ENCODE measurements around the gene COL19A1.
"Not testable (repeated sequence)": the region's sequence is repeated elsewhere in the genome, so short reads cannot be mapped to it uniquely, and the experiment has no call there.

Gene COL19A1

DNA sequence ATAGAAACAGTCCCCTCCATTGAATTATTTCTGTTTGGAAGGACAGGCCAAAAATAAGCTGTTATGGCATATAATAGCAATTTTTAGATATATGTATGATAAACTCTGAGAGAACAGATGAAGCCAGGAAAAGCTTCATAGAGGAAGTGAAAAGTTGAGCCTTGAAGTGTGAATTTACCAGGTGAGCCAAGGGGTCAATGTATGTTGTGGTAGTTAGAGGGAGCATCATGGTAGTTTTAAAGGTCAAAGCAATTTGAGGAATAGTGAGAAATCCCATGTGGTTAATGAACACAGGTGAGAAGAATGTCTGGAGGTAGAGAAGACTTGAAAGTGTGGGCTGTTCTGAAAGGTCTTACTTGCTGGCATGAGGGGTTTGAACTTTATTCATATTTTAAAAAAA is 47.0 kb downstream of the COL19A1 start:
- no peak for DNase-seq

DNA sequence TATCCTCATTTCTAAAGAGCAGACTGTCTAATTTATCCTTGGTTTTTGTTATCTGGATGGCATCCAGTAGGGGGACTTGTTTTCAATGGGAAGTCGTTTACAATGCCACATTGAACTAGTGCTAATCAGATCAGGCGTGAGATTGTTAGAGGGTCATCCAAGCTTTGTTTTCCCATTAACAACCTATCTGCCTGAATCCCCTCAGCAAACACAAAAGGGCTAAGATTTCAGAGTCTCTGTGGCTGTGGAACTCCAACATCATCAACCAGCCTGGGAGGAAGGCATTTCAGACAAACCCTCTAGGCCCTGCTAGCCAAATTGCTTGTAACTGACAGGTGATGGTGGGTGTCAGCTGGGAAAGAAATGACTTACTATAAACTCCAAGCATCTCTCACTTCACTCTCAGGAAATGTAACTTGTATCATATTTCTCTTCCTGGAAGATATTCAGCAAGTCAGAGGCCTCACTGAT is 47.7 kb downstream of the COL19A1 start:
- no peak for DNase-seq

DNA sequence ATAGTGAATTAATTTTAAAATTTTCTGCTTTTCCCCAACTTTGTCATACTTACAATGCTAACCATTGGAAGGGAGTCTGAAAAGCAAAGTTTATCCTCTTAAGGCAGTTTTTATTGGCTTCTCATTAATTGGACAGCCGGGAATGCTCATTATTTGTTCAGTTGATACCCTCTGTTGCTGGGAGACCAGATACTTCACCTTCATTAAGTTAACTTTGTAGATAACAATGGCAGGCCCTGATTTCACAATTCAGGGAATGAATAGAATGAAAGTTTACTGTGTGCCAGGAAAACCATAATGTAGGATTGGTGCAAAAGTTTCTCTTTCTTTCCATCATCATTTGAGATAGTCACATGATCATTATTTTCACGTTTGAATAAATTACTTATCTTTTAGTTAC is 49.0 kb downstream of the COL19A1 start:
- DNase-seq = no peak

DNA sequence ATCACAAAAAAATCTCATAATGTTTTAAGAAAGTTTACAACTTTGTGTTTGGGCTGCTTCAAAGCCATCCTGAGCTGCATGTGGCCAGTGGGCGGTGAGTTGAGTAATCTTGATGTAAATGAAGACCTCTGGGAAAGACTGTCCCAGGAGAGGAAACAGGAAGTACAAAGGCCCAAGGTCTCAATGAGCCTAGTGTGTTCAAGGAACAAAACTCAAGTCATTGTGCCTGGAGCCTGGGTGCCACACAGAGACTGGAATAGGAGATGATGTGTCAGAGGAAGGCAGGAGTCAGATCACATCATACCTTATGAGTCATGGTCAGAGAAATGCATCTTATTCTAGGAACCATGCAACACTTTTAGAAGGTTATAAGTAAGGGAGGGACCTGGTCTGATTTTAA is 51.5 kb downstream of the COL19A1 start:
- DNase-seq = no peak

DNA sequence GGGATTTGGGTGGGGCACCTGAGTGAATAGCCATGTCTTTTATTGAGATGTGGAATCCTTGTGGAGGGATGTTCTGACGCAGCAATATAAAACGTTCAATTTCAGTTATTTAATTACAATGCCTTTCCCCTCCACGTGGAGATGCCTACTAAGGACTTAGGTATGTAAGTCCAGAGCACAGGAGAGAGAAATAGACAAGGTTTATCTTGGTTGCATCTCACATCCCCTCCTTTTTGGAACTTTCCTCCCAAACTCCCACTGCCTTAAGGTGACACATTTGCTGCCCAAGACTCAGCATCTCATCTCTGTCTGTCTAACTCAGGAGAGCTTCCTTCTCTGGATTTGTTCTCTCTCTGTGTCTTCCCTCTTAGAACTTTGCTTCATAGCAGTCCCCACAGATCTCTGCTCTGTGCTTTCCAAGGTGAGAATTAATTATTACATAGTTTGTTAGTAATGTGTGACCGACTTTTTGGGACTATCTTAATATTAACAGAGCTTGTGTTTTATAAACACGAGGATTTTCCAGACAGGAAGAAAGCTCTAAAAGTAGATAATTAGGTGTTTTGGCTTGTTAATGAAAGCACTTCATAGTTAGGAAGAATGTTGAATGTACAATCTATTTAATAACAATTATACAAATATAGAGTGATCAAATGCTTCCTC is 52.6 kb downstream of the COL19A1 start:
- no peak for DNase-seq

DNA sequence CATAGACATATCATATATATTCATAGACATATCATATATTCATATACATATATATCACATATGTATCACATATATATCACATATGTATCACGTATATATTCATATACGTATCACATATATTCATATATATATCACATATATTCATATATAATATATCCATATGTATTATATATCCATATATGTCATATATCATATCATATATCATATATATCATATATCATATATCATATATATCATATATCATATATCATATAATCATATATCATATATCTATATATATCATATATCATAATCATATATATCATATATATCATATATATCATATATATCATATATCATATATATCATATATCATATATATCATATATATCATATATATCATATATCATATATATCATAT is 54.7 kb downstream of the COL19A1 start:
- DNase-seq = not testable (repeated sequence)

DNA sequence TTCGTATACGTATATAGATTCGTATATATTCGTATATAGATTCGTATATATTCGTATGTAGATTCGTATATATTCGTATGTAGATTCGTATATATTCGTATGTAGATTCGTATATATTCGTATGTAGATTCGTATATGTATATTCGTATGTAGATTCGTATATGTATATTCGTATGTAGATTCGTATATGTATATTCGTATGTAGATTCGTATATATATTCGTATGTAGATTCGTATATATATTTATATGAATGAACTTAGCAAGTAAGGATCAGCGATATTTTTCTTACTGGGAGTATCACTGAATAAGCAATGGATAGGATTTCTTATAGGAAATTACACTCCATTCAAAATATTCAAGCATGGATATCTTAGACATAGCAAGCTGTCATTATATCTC is 55.3 kb downstream of the COL19A1 start:
- DNase-seq = not testable (repeated sequence)

DNA sequence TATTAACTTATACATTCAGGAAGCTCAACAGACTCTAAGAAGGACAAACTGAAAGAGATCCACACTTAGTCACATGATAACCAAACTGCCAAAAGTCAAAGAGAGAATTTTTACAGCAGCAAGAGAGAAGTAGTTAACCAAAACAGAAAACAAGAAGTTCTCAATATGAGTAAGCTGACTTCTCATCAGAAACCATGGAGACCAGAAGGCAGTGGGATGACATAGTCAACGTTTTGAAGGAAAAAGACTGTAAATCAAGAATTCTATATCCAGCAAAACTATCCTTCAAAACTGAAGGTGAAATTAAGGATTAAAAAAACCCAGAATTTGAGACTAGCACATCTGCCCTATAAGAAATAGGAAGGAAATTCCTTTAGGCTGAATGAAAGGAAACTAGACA is 60.4 kb downstream of the COL19A1 start:
- no peak for DNase-seq

DNA sequence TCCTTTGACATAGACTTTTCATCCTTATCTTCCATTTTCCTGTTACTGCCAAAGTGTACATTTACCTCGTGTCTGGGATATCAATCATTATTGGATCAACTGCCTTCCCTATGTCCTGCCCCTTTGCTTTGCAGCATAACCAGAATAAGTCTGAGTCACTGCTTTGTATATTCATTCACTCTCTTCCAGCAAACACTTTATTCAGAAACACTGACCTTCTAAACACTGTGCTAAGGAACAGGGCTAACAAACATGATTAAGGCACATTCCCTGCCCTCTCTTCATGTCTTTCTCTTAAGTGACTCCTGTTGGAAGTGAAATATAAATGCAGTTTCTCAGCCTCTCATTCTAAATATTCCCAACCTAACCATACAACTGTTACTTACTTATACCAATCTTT is 66.9 kb downstream of the COL19A1 start:
- no peak for DNase-seq

DNA sequence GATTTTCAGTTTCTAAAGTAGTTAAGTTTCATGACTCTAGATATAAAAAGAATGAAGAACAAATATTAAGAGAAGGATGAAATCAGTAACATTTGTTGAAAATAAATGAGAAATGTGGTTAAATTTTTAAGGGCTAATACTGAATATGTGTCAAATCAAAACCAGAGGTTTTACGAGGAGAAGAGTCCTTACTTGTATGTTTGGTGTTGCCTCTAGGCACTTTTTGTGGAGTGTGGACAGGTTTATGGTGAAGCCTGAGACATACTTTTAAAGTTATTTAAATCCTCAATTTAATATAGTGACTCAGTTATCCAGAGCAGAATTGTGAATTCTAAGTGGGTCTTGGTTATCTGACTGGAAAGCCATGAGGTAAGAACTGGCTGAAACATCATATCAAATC is 68.7 kb downstream of the COL19A1 start:
- DNase-seq = no peak

DNA sequence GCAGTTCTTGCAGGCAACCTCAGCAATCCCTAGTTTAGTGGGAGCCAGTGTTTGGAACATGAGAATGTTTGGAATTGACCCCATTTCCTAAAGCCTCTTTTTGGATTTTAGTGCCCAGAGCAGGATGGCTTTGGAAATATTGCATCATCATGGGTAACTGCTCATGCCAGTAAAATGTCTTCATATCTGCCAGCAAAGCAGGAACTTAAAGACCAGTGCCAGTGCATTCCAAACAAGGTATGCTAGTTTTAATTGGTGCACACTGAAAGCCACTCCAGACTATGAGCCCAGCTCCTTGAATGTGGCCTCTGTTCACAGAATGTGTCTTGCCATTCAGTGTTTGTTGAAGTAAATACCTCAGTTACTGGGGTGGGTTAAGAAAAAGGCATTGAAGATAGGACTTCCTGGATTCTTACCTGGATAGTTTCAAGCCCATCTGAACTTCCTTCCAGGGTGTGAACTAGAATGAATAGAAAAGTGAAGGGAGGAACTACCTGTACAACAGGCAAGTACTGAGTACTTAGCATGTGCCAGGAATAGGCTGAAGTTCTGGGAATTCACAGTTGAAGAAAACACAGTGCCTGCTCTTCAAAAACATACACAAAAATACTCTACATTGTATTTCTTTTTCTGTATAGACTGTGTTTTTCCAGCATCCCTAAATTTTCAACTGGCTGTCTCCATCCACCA is 70.5 kb downstream of the COL19A1 start:
- no peak for DNase-seq

DNA sequence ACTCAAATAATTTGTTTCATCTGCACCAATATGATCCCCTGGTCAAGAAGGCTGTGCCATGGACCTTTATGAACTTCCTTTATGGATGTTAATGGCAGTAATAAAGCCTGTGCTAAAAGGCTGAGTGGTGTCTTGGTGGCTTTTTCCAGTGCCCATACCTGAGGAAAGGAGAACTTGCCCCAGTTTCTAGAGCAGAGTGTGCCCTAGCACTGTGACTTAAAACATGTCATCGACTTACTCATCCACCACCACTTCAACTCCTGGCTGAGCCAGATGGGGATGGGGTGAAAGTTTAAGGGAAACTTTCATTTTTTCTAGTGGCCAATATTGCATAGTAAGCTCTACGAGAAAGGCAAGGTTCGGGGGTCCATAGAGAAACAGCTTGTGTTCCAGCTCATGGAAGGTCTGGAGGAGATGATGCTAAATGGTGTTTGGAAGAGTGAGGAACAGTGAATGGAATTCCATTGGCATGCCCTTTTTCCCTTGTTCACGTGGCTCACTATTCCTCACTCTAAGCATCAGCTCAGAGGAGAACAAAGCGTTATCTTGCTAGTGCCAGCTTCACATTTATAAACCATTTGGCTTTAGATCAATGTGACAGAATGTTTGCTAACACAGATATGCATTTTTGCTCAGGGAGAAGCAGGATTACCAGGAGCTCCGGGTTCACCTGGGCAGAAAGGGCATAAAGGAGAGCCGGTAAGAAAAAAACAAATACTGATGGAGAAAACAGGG is 71.2 kb downstream of the COL19A1 start:
- no peak for DNase-seq

DNA sequence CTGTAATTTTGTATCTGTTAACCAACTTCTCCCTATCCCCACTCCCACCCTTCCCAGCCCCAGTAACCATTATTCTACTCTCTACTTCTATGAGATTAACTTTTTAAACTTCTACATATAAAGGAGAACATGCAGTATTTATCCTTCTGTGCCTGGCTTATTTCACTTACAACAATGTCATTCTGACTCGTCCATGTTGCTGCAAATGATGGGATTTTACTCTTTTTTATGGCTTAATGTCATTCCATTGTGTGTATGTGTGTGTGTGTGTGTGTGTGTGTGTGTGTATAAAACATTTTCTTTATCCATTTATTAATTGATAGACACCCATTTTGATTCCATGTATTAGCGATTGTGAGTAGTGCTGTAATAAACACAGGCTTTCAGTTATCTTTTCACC is 76.1 kb downstream of the COL19A1 start:
- DNase-seq = no peak

DNA sequence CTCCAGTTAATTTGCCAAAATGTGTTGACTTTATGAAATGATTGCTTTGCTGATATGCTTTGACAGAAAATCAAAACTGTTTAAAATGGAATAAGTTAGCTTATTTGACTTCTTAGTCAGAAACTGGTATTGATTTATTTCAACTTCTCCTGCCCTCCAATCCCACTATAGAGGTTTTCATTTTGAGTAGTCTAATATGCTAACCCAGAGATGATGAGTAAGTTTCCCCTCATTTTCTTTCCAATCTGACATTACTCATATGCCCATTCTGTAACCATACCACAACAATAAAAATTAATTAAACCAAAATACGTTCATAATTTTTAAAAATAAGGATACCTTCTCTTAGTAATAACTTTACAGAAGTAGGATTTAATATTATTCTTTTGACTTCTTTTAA is 78.8 kb downstream of the COL19A1 start:
- DNase-seq = no peak

DNA sequence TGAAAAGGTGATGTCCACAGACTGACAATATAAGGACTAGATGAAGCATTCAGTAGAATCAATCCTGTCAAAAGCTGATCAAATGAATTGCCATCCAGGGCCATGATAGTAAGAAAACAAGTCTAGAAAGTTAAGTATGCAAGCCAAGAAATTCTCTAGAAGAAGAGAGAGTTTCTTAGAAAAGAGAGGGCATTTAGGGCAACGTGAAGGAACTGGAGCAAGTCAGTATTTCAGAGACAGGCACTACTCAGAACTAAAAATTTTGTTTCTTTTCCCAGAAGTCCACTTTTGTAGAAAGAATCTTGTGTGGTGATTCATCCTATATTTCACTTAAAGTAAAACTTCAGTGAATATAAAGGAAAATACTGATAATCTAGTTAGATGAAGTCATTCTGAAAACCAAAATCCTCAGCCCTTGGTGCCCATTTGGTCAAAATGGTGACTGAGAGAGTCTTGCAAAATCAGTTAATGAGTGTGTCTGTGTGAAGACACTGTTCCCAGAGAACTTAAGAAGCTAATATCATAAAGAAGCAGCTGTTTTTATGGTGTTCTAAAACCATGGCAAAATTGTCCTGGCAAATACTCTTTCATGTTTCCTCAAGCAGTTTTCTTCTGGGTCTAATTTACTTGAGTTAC is 82.2 kb downstream of the COL19A1 start:
- no peak for DNase-seq

DNA sequence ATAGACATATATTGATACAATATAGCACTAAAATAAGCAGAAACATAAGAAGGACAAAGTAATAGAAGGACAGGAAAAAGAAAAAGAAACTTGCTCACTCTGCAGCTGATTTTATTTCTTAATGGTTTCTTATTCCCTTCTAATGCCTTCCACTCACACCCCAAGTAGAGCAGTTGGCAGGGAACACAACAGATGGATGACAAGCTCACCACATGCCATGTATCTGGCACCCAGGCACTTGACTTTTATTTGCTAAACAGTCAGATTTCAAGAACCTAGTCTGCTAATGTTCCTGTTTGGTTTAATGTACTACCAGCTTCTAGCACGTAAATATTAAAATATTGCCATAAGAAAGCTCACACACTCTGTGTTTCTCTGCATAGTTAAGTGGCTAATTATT is 87.1 kb downstream of the COL19A1 start:
- DNase-seq = no peak

DNA sequence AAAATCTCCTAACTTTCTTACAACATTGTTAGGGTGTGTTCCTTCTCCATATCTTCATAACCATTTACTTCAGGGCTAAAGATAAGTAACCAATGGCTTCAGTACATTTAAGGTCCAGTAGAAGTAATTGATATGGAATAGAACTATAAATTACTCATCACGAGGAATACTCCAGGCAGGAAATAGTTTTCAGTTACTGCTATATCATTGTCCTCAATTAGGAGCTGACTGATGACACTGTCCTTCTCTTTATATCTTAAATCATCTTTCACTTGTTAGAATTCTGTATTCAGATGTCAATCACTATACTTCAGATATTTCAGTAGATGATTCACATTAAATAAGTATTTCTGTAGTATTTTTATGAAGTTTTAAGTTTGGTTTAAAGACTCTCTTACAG is 88.4 kb downstream of the COL19A1 start:
- DNase-seq = no peak

DNA sequence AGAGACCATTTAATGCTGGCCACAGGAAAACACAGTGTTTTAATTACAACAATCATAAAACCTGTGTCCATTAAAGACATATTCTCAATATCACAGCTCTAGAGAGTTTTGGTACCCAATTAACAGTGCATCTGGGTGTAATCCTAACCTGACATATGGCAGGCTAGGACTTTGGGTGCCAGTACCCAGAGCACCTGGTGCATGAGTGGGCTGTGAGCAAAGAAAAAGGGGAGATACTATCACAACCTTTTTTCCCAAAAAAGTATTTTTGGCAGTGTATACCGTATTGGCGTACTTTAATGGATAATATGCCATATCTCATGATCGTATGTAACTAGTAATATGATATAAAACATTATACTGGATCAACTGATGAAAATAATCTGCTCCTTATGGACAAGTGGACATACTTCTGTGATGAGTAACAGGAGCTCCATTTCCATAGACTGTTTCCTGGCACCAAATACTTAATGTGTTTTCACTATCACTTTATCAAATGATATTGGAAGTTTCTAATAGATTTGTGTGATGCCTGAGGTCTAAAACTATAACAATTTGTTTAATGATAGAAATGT is 91.7 kb downstream of the COL19A1 start:
- DNase-seq = no peak

DNA sequence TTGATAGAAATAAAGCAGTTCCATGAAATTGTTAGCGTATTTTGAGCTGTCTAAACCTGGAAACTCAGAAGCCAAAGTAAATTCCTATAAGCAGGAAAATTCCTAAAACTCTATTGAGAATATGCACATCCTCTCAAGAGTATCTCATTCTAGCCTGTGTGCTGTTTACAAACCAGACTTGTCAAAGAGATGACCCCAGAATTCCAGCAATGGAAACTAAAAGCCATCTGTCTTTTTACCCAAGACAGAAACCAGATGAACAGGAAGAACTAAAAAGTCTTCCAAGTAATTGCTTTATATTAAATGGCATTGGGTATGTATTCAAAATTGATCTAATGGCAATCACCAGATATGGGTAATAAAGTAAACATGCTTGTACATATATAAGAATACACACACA is 92.6 kb downstream of the COL19A1 start:
- DNase-seq = no peak

DNA sequence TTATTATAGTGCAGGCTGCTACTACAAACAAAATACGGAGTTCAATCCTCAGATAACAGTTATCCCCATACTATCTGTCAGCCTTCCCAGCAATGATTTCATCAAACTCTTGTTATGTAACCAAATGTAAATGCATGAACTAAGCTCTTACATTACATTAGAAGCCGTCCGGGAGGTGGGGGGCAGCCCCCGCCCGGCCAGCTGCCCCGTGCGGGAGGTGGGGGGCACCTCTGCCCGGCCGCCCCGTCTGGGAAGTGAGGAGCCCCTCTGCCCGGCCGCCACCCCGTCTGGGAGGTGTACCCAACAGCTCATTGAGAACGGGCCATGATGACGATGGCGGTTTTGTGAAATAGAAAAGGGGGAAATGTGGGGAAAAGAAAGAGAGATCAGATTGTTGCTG is 99.6 kb downstream of the COL19A1 start:
- not testable (repeated sequence) for DNase-seq

DNA sequence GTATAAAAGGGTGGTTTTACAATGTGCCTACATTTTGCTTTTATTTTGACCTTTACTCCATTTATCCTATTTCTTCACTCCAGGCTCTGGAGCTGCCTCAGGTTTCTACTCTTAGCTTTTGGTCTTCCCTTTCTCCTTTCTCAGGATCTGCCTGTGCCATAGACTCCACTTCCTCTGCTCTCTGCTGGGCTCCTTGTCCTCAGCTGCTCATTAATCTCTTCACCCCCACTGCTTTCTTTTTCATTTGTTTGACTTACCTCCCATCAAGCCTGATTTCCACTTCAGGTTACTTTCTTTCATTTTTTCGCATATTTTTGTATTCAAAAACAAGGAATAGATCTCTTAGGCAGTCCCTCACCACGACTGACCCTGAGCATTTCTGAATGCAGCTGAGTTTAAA is 106.8 kb downstream of the COL19A1 start:
- no peak for DNase-seq

DNA sequence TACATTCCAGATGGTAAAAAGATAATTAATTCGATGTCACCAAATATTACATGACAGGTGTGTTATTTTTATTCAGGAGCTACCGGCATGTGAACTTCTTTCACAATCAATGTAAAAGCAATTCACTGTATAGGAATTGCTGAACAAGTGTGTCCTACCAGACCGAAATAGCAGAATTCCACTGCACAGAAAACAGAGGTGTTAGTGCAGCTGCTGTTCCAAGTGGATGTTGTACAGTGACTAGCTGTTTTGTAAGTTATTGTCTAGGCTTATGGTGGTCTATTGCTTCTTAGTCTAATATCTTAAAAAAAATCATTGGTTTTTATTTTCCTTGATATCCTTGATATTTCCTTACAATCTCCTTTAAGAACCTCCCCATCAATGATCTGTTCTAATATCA is 107.4 kb downstream of the COL19A1 start:
- DNase-seq = no peak

DNA sequence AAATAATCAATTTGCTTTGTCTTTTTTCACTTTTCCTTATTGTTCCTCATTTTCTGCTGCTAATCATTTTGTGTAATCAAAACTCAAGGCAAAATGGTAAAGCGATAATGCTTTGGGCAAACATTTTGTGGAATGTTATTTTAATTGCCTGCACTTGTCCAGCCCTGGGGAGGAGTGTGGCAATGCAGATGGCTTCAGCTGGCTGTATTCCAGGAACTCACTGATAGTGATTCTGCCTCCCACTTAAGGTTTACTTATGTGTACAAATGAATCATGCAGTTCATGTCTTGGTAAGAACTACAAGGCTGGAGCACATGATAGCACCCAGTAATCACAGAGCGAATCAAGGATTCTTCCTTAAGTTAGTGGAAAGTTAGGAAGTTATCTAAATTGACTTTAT is 107.8 kb downstream of the COL19A1 start:
- no peak for DNase-seq

Measured in activated T-cell treated with anti-CD3 and anti-CD28 coated beads for 4 hours (primary cell).